Activated naive CD8-positive, alpha-beta T cell treated with anti-CD3 and anti-CD28 coated beads, Interleukin-2, amount 10 ng/mL, durations not matched to agents 7 days and 5 days (primary cell): Measurements from ENCODE around the gene CAPN10. TPM values are rescaled to one million over a fixed set of nuclear protein-coding genes. Genes with fewer than 3 reads are reported as not detected.
A peak's percentile ranks its signal among the peaks of the same experiment; 100 is the strongest.

Source experiments
- ATAC-seq: fragments of 150-1000 bp; cut with Tn5 transposase; one replicate; pipeline ENCODE4 v1.10.0; 2021; ENCODE audit warnings: low read depth, moderate library complexity
- POLR2A ChIA-PET: fragments of 350-600 bp; sonication (Branson Sonifier 250); formaldehyde crosslinking; loops from one replicate; lab custom pipeline; 2021; ENCODE audit warnings: antibody characterized with exemption; lab: Charles Lee
- DNase-seq: peaks from one replicate; pipeline ENCODE4 v3.0.0; 2021
- H3K27ac Mint-ChIP-seq: one replicate; pipeline ENCODE4 v1.8.0; 2022; ENCODE audit warnings: mild to moderate bottlenecking, mixed read lengths
- H3K27me3 Mint-ChIP-seq: one replicate; pipeline ENCODE4 v1.8.0; 2022; ENCODE audit warnings: mild to moderate bottlenecking, moderate library complexity, mixed read lengths
- H3K36me3 Mint-ChIP-seq: one replicate; pipeline ENCODE4 v1.8.0; 2021; ENCODE audit warnings: mild to moderate bottlenecking, mixed read lengths
- H3K4me1 Mint-ChIP-seq: one replicate; pipeline ENCODE4 v1.8.0; 2021; ENCODE audit warnings: mixed read lengths
- H3K4me3 Mint-ChIP-seq: one replicate; pipeline ENCODE4 v1.8.0; 2022; ENCODE audit warnings: mild to moderate bottlenecking, moderate library complexity, mixed read lengths
- H3K9me3 Mint-ChIP-seq: one replicate; pipeline ENCODE4 v1.8.0; 2021; ENCODE audit warnings: mixed read lengths
- total RNA-seq, 2 experiments: library from RNA; stranded (reverse); gene quantifications; one replicate each; pipeline ENCODE4 v1.2.3, GENCODE V29; 2021

CAPN10 gene
- total RNA-seq, 2 experiments from 2014 or later, result 72.3 to 74.2 TPM

- peak overlapping the region; percentile 83 for H3K27ac Mint-ChIP-seq
- H3K27me3 Mint-ChIP-seq, result no peaks in the 10 kb centered on the region
- ATAC-seq (no peak), DNase-seq (no peak)
- H3K36me3 Mint-ChIP-seq, result no peaks in the 10 kb centered on the region
- no peaks in the 10 kb centered on the region for H3K9me3 Mint-ChIP-seq
- POLR2A ChIA-PET, result interaction anchor here (2.2 kb wide), 1 partner anchor 12 kb away, joined by 5 read pairs; the partner anchor contains the start of gene CAPN10
- no peak overlapping the region for H3K4me3 Mint-ChIP-seq
- H3K4me1 Mint-ChIP-seq, result no peaks in the 10 kb centered on the region
These were observed 12.6 kb downstream of the CAPN10 start for GRCh38 chr2:240599141-240599583.

- no peak overlapping the region for H3K4me3 Mint-ChIP-seq
- no peaks in the 10 kb centered on the region for H3K27me3 Mint-ChIP-seq
- no peaks in the 10 kb centered on the region for H3K36me3 Mint-ChIP-seq
- no peaks in the 10 kb centered on the region for H3K4me1 Mint-ChIP-seq
- ATAC-seq (no peak), DNase-seq (peak; percentile 22)
- no peaks in the 10 kb centered on the region for H3K9me3 Mint-ChIP-seq
- POLR2A ChIA-PET, result no interaction called here
- H3K27ac Mint-ChIP-seq, result no peak overlapping the region
These were observed 14.0 kb downstream of the CAPN10 start for GRCh38 chr2:240600451-240600961.

- no peak overlapping the region for H3K4me3 Mint-ChIP-seq
- DNase-seq (peak; percentile 25), ATAC-seq (no peak)
- no peaks in the 10 kb centered on the region for H3K27me3 Mint-ChIP-seq
- POLR2A ChIA-PET, result no interaction called here
- no peaks in the 10 kb centered on the region for H3K36me3 Mint-ChIP-seq
- H3K4me1 Mint-ChIP-seq, result no peaks in the 10 kb centered on the region
- peak overlapping the region; percentile 9 for H3K27ac Mint-ChIP-seq
- H3K9me3 Mint-ChIP-seq, result no peaks in the 10 kb centered on the region
These were observed 14.7 kb downstream of the CAPN10 start for GRCh38 chr2:240601061-240601830.

GRCh38 chr2:240601831-240602160 lies 15.3 kb downstream of the CAPN10 start:
- DNase-seq (peak; percentile 23), ATAC-seq (no peak)
- no peaks in the 10 kb centered on the region for H3K36me3 Mint-ChIP-seq
- no peak overlapping the region for H3K4me3 Mint-ChIP-seq
- H3K9me3 Mint-ChIP-seq, result no peaks in the 10 kb centered on the region
- POLR2A ChIA-PET, result no interaction called here
- no peaks in the 10 kb centered on the region for H3K4me1 Mint-ChIP-seq
- no peaks in the 10 kb centered on the region for H3K27me3 Mint-ChIP-seq
- peak overlapping the region; percentile 9 for H3K27ac Mint-ChIP-seq

GRCh38 chr2:240602266-240603050 lies 15.9 kb downstream of the CAPN10 start:
- H3K4me3 Mint-ChIP-seq, result no peak overlapping the region
- H3K27me3 Mint-ChIP-seq, result no peaks in the 10 kb centered on the region
- no peaks in the 10 kb centered on the region for H3K4me1 Mint-ChIP-seq
- peak; percentile 23 for DNase-seq
- POLR2A ChIA-PET, result interaction anchor here (1.5 kb wide), 1 partner anchor 23 kb away, joined by 5 read pairs; the partner anchor contains the start of gene GPR35
- no peak overlapping the region for H3K27ac Mint-ChIP-seq
- no peak for ATAC-seq
- no peaks in the 10 kb centered on the region for H3K9me3 Mint-ChIP-seq
- no peaks in the 10 kb centered on the region for H3K36me3 Mint-ChIP-seq

GRCh38 chr2:240603081-240603835 lies 16.7 kb downstream of the CAPN10 start:
- POLR2A ChIA-PET, result interaction anchor here (1.5 kb wide), 1 partner anchor 22 kb away, joined by 5 read pairs; the partner anchor contains the start of gene GPR35
- no peaks in the 10 kb centered on the region for H3K4me1 Mint-ChIP-seq
- no peaks in the 10 kb centered on the region for H3K9me3 Mint-ChIP-seq
- no peaks in the 10 kb centered on the region for H3K27me3 Mint-ChIP-seq
- H3K36me3 Mint-ChIP-seq, result no peaks in the 10 kb centered on the region
- H3K27ac Mint-ChIP-seq, result peak overlapping the region; percentile 21
- peak; percentile 22 for DNase-seq
- no peak for ATAC-seq
- H3K4me3 Mint-ChIP-seq, result no peak overlapping the region

- no peaks in the 10 kb centered on the region for H3K36me3 Mint-ChIP-seq
- DNase-seq, result peak; percentile 25
- POLR2A ChIA-PET, result interaction anchor here (0.8 kb wide), 1 partner anchor 16 kb away, joined by 3 read pairs; no protein-coding TSS in a partner anchor
- H3K27ac Mint-ChIP-seq, result no peak overlapping the region
- H3K27me3 Mint-ChIP-seq, result no peaks in the 10 kb centered on the region
- no peak for ATAC-seq
- no peaks in the 10 kb centered on the region for H3K4me1 Mint-ChIP-seq
- no peaks in the 10 kb centered on the region for H3K9me3 Mint-ChIP-seq
- no peak overlapping the region for H3K4me3 Mint-ChIP-seq
These were observed 17.3 kb downstream of the CAPN10 start for GRCh38 chr2:240603846-240604245.

- DNase-seq, result peak; percentile 26
- H3K9me3 Mint-ChIP-seq, result no peaks in the 10 kb centered on the region
- ATAC-seq, result no peak
These were observed 17.9 kb downstream of the CAPN10 start for GRCh38 chr2:240604291-240604938.

GRCh38 chr2:240604939-240605716 lies 18.6 kb downstream of the CAPN10 start:
- Mint-ChIP-seq H3K27me3 (no peaks in the 10 kb centered on the region), H3K4me1 (peaks cover 3% of the 10 kb centered on the region), H3K4me3 (no peak overlapping the region), H3K9me3 (no peaks in the 10 kb centered on the region), H3K27ac (peak overlapping the region; percentile 56), H3K36me3 (no peaks in the 10 kb centered on the region)
- POLR2A ChIA-PET, result interaction anchor here (0.8 kb wide), 1 partner anchor 17 kb away, joined by 3 read pairs; no protein-coding TSS in a partner anchor
- no peak for ATAC-seq
- peak; percentile 24 for DNase-seq

More at GRCh38 chr2:240604291-240604938, 17.9 kb downstream of the CAPN10 start:
- Mint-ChIP-seq H3K4me1 (peaks cover 1% of the 10 kb centered on the region), H3K27me3 (no peaks in the 10 kb centered on the region), H3K27ac (no peak overlapping the region), H3K36me3 (no peaks in the 10 kb centered on the region), H3K4me3 (no peak overlapping the region)
- POLR2A ChIA-PET, result interaction anchor here (0.8 kb wide), 1 partner anchor 16 kb away, joined by 3 read pairs; no protein-coding TSS in a partner anchor

- peak; percentile 17 for DNase-seq
- Mint-ChIP-seq H3K36me3 (no peaks in the 10 kb centered on the region), H3K4me1 (peaks cover 3% of the 10 kb centered on the region), H3K27ac (no peak overlapping the region), H3K9me3 (no peaks in the 10 kb centered on the region), H3K4me3 (no peak overlapping the region), H3K27me3 (no peaks in the 10 kb centered on the region)
- POLR2A ChIA-PET, result interaction anchor here (0.6 kb wide), 1 partner anchor 52 kb away, joined by 3 read pairs; no protein-coding TSS in a partner anchor
- ATAC-seq, result no peak
These were observed 19.6 kb downstream of the CAPN10 start for GRCh38 chr2:240605867-240606743.

- Mint-ChIP-seq H3K4me3 (no peak overlapping the region), H3K27me3 (no peaks in the 10 kb centered on the region), H3K9me3 (peaks cover under 1% of the 10 kb centered on the region), H3K27ac (no peak overlapping the region), H3K36me3 (peaks cover 16% of the 10 kb centered on the region), H3K4me1 (peaks cover 23% of the 10 kb centered on the region)
- POLR2A ChIA-PET, result interaction anchor here (2.2 to 3.6 kb wide), 3 partner anchors 12 to 46 kb away, joined by 18 to 48 read pairs (median 19); partner anchors contain the start of genes CAPN10 and GPR35
- peak; percentile 34 for ATAC-seq
- peak; percentile 47 for DNase-seq
These were observed 25.2 kb downstream of the CAPN10 start for GRCh38 chr2:240611601-240612210.
